ENCODE results near the gene CDH7. TPM values are rescaled to one million over a fixed set of nuclear protein-coding genes. Genes with fewer than 3 reads are reported as not detected.
A peak's percentile ranks its signal among the peaks of the same experiment; 100 is the strongest.

CDH7 gene
- total RNA-seq, 1 experiment from 2014 or later, result not detected

- no peaks in the 10 kb centered on the region for H3K27me3 ChIP-seq (ENCODE audit: low read length)
- H3K4me2 ChIP-seq (ENCODE audit: low read depth, low read length, poor library complexity, severe bottlenecking), result no peak overlapping the region
- H3K27ac ChIP-seq (ENCODE audit: low read length), result no peak overlapping the region
- H2AFZ ChIP-seq (ENCODE audit: low read length), result no peak overlapping the region
- H3K9me2 ChIP-seq (replicated peaks; ENCODE audit: insufficient read depth, low read length), result no peaks in the 10 kb centered on the region
- peaks cover 24% of the 10 kb centered on the region for H3K9me3 ChIP-seq (ENCODE audit: low read length)
- no peak overlapping the region for H3K9ac ChIP-seq (ENCODE audit: low read length)
- H3K79me2 ChIP-seq (ENCODE audit: low read length), result no peaks in the 10 kb centered on the region
- no peak for DNase-seq
- no peaks in the 10 kb centered on the region for H3K36me3 ChIP-seq (ENCODE audit: insufficient read depth, low read length)
- no peak overlapping the region for H3K4me3 ChIP-seq (ENCODE audit: low read length)
- no peaks in the 10 kb centered on the region for H4K20me1 ChIP-seq (ENCODE audit: insufficient read depth, low read depth, low read length)
- H3K4me1 ChIP-seq (ENCODE audit: low read length), result no peaks in the 10 kb centered on the region
These were observed 3.9 kb upstream of the CDH7 start for GRCh38 chr18:65746936-65747335.

DNA sequence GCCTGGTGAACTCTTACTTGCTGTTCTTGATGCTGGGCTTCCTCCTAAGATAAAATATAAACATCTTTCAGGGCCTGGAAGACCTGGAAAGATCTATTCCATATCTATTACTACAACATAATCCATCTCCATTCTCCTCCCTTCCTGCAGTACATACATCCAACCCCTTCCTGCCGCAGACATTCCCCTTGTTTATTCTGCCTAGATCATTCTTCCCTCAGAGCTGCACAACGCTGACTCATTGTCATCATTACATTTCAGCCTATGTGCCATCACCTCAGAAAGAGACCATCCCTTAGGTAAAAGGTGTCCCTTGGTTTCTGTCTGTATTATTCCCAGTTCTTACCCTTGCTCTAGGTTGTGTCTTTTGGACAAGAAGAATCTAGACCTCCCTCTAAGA, 2.5 kb upstream of the CDH7 start:
- Histone ChIP-seq H3K79me2 (ENCODE audit: low read length) (no peaks in the 10 kb centered on the region), H3K27ac (ENCODE audit: low read length) (no peak overlapping the region), H2AFZ (ENCODE audit: low read length) (no peak overlapping the region), H3K4me3 (ENCODE audit: low read length) (no peak overlapping the region), H3K4me1 (ENCODE audit: low read length) (no peaks in the 10 kb centered on the region), H4K20me1 (ENCODE audit: insufficient read depth, low read depth, low read length) (no peaks in the 10 kb centered on the region), H3K36me3 (ENCODE audit: insufficient read depth, low read length) (no peaks in the 10 kb centered on the region), H3K9ac (ENCODE audit: low read length) (no peak overlapping the region), H3K9me2 (replicated peaks; ENCODE audit: insufficient read depth, low read length) (no peaks in the 10 kb centered on the region), H3K4me2 (ENCODE audit: low read depth, low read length, poor library complexity, severe bottlenecking) (no peak overlapping the region), H3K9me3 (ENCODE audit: low read length) (peaks cover 16% of the 10 kb centered on the region), H3K27me3 (ENCODE audit: low read length) (no peaks in the 10 kb centered on the region)
- no peak for DNase-seq

GRCh38 chr18:65749841-65750240, 971 bp upstream of the CDH7 start:
- H3K79me2 ChIP-seq (ENCODE audit: low read length), result no peaks in the 10 kb centered on the region
- no peaks in the 10 kb centered on the region for H3K9me2 ChIP-seq (replicated peaks; ENCODE audit: insufficient read depth, low read length)
- no peak overlapping the region for H2AFZ ChIP-seq (ENCODE audit: low read length)
- no peak for DNase-seq
- H3K27me3 ChIP-seq (ENCODE audit: low read length), result no peaks in the 10 kb centered on the region
- no peak overlapping the region for H3K9ac ChIP-seq (ENCODE audit: low read length)
- H3K4me3 ChIP-seq (ENCODE audit: low read length), result no peak overlapping the region
- no peaks in the 10 kb centered on the region for H3K4me1 ChIP-seq (ENCODE audit: low read length)
- no peaks in the 10 kb centered on the region for H3K36me3 ChIP-seq (ENCODE audit: insufficient read depth, low read length)
- H4K20me1 ChIP-seq (ENCODE audit: insufficient read depth, low read depth, low read length), result no peaks in the 10 kb centered on the region
- peaks cover 16% of the 10 kb centered on the region for H3K9me3 ChIP-seq (ENCODE audit: low read length)
- H3K27ac ChIP-seq (ENCODE audit: low read length), result no peak overlapping the region
- H3K4me2 ChIP-seq (ENCODE audit: low read depth, low read length, poor library complexity, severe bottlenecking), result no peak overlapping the region

- H3K36me3 ChIP-seq (ENCODE audit: insufficient read depth, low read length), result no peaks in the 10 kb centered on the region
- H3K4me3 ChIP-seq (ENCODE audit: low read length), result no peak overlapping the region
- DNase-seq, result no peak
- H3K4me1 ChIP-seq (ENCODE audit: low read length), result no peaks in the 10 kb centered on the region
- H3K9me3 ChIP-seq (ENCODE audit: low read length), result peaks cover 23% of the 10 kb centered on the region
- H3K27ac ChIP-seq (ENCODE audit: low read length), result no peak overlapping the region
- no peak overlapping the region for H2AFZ ChIP-seq (ENCODE audit: low read length)
- H4K20me1 ChIP-seq (ENCODE audit: insufficient read depth, low read depth, low read length), result no peaks in the 10 kb centered on the region
- no peaks in the 10 kb centered on the region for H3K9me2 ChIP-seq (replicated peaks; ENCODE audit: insufficient read depth, low read length)
- no peaks in the 10 kb centered on the region for H3K27me3 ChIP-seq (ENCODE audit: low read length)
- H3K4me2 ChIP-seq (ENCODE audit: low read depth, low read length, poor library complexity, severe bottlenecking), result no peak overlapping the region
- H3K79me2 ChIP-seq (ENCODE audit: low read length), result no peaks in the 10 kb centered on the region
- H3K9ac ChIP-seq (ENCODE audit: low read length), result no peak overlapping the region
These were observed 608 bp downstream of the CDH7 start for GRCh38 chr18:65751155-65752085.

DNA sequence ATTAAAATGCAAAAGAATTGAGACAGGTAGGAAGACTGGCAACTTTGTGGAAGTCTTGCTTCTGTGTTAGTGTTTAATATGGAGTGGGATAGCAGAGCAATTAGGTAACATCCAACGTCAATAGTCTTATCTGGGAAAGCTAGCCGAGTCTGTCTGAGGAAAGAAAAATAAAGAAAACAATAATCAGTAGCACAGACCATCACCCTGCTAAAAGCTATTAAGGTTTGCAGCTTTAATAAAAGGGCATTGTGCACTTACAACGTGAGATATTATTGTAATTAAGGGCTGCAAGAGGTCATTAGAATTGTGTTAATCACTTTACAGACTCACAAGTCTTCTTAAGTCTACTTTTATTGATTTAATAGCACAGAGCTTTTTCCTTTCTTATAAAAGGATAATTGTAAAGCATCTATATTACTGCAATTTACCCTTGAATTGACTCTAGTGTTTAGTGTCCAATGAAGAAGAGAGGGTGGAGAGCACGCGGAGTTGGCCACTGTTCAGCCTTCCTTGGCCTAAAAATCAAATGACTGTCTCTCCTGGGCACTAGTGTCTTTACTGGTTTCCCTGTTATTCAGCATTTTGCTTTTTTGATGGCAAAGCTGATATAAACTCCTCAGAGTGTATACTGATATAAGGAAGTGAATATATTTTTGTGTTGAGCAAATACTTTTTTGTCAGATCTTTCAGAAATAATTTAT, 2.0 kb downstream of the CDH7 start:
- no peak overlapping the region for H3K9ac ChIP-seq (ENCODE audit: low read length)
- H3K36me3 ChIP-seq (ENCODE audit: insufficient read depth, low read length), result no peaks in the 10 kb centered on the region
- H3K4me3 ChIP-seq (ENCODE audit: low read length), result no peak overlapping the region
- no peaks in the 10 kb centered on the region for H3K27me3 ChIP-seq (ENCODE audit: low read length)
- H3K9me2 ChIP-seq (replicated peaks; ENCODE audit: insufficient read depth, low read length), result no peaks in the 10 kb centered on the region
- H3K27ac ChIP-seq (ENCODE audit: low read length), result no peak overlapping the region
- peaks cover 23% of the 10 kb centered on the region for H3K9me3 ChIP-seq (ENCODE audit: low read length)
- no peak overlapping the region for H2AFZ ChIP-seq (ENCODE audit: low read length)
- no peaks in the 10 kb centered on the region for H3K79me2 ChIP-seq (ENCODE audit: low read length)
- H4K20me1 ChIP-seq (ENCODE audit: insufficient read depth, low read depth, low read length), result no peaks in the 10 kb centered on the region
- H3K4me2 ChIP-seq (ENCODE audit: low read depth, low read length, poor library complexity, severe bottlenecking), result no peak overlapping the region
- no peaks in the 10 kb centered on the region for H3K4me1 ChIP-seq (ENCODE audit: low read length)
- no peak for DNase-seq

GRCh38 chr18:65753520-65753919, 2.7 kb downstream of the CDH7 start:
- Histone ChIP-seq H3K4me3 (ENCODE audit: low read length) (no peak overlapping the region), H4K20me1 (ENCODE audit: insufficient read depth, low read depth, low read length) (no peaks in the 10 kb centered on the region), H2AFZ (ENCODE audit: low read length) (no peak overlapping the region), H3K9me3 (ENCODE audit: low read length) (peaks cover 23% of the 10 kb centered on the region), H3K9me2 (replicated peaks; ENCODE audit: insufficient read depth, low read length) (no peaks in the 10 kb centered on the region), H3K27ac (ENCODE audit: low read length) (no peak overlapping the region), H3K27me3 (ENCODE audit: low read length) (no peaks in the 10 kb centered on the region), H3K9ac (ENCODE audit: low read length) (no peak overlapping the region), H3K79me2 (ENCODE audit: low read length) (no peaks in the 10 kb centered on the region), H3K4me2 (ENCODE audit: low read depth, low read length, poor library complexity, severe bottlenecking) (no peak overlapping the region), H3K36me3 (ENCODE audit: insufficient read depth, low read length) (no peaks in the 10 kb centered on the region), H3K4me1 (ENCODE audit: low read length) (no peaks in the 10 kb centered on the region)
- DNase-seq, result peak; percentile 67

- Histone ChIP-seq H3K4me2 (ENCODE audit: low read depth, low read length, poor library complexity, severe bottlenecking) (no peak overlapping the region), H3K27ac (ENCODE audit: low read length) (no peak overlapping the region), H3K79me2 (ENCODE audit: low read length) (no peaks in the 10 kb centered on the region), H3K4me1 (ENCODE audit: low read length) (no peaks in the 10 kb centered on the region), H2AFZ (ENCODE audit: low read length) (no peak overlapping the region), H3K9me3 (ENCODE audit: low read length) (peaks cover 20% of the 10 kb centered on the region), H3K27me3 (ENCODE audit: low read length) (no peaks in the 10 kb centered on the region), H3K4me3 (ENCODE audit: low read length) (no peak overlapping the region), H3K36me3 (ENCODE audit: insufficient read depth, low read length) (no peaks in the 10 kb centered on the region), H3K9ac (ENCODE audit: low read length) (no peak overlapping the region), H3K9me2 (replicated peaks; ENCODE audit: insufficient read depth, low read length) (no peaks in the 10 kb centered on the region), H4K20me1 (ENCODE audit: insufficient read depth, low read depth, low read length) (no peaks in the 10 kb centered on the region)
- no peak for DNase-seq
These were observed 3.3 kb downstream of the CDH7 start for GRCh38 chr18:65754121-65754520.

DNA sequence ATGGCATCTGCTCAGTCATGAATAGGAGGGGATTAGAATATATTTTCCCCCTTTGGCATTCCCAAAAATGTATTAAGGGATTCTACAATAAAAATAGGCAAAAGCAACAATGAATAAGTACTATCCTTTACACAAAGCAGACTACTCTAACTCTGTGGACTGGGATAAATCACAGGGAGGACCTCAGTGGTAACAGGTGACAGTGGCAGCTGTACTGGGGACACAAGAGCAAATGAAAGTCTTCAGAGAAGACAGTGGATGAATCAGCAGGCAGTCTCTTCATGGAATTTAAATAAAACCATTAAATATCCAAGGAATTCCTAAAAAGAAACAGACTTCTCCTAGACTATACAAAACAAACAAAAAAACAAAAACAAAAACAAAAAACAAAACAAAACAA, 4.8 kb downstream of the CDH7 start:
- Histone ChIP-seq H3K27ac (ENCODE audit: low read length) (no peak overlapping the region), H3K4me1 (ENCODE audit: low read length) (no peaks in the 10 kb centered on the region), H3K27me3 (ENCODE audit: low read length) (no peaks in the 10 kb centered on the region), H3K9ac (ENCODE audit: low read length) (no peak overlapping the region), H3K79me2 (ENCODE audit: low read length) (no peaks in the 10 kb centered on the region), H3K4me2 (ENCODE audit: low read depth, low read length, poor library complexity, severe bottlenecking) (no peak overlapping the region), H2AFZ (ENCODE audit: low read length) (no peak overlapping the region), H3K36me3 (ENCODE audit: insufficient read depth, low read length) (no peaks in the 10 kb centered on the region), H3K4me3 (ENCODE audit: low read length) (no peak overlapping the region), H3K9me3 (ENCODE audit: low read length) (peaks cover 20% of the 10 kb centered on the region), H4K20me1 (ENCODE audit: insufficient read depth, low read depth, low read length) (no peaks in the 10 kb centered on the region), H3K9me2 (replicated peaks; ENCODE audit: insufficient read depth, low read length) (no peaks in the 10 kb centered on the region)
- DNase-seq, result no peak
